Transverse colon (tissue), 3 donors: ENCODE measurements around the gene PPP4R4.

Experiments used
- POLR2A ChIP-seq: fragments of 450-650 bp; IDR thresholded peaks from one replicate; pipeline ENCODE4 v1.6.1; 2016; ENCODE audit warnings: antibody characterized with exemption, mild to moderate bottlenecking, moderate library complexity
- TF ChIP-seq, protein P1 (sequence below), 5 experiments: fragments of 200-600 bp in 3 of 5; fragments of 450-650 bp in 2 of 5; sonication (generic) in 3 of 5; IDR thresholded peaks; 1 replicate in 2 of 5; 2 replicates in 3 of 5; pipeline ENCODE4 v1.5.1; 2016 to 2017; ENCODE audit warnings: antibody characterized with exemption in 5 of 5, inconsistent platforms in 3 of 5, mild to moderate bottlenecking in 2 of 5, moderate library complexity in 1 of 5

DNA sequence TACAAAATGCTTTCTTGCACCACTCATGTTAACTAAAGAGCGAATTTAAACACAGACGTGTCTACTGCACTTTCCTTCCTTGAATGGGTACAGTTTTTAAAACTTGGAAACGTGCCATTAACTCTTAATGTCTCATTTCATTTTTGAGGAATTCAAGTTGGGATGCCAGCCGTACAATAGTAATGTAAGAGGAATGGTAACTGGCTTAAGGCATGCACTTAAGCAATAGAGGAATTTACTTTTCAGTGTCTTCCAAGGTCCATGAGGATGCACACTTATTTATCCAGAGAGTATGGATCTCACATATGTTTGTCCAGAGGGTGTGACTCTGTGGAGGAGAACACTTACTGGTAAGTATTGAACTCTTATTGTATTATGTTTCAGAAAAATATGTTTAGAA, 52.9 kb downstream of the PPP4R4 start:
- TF ChIP-seq, protein P1, sequence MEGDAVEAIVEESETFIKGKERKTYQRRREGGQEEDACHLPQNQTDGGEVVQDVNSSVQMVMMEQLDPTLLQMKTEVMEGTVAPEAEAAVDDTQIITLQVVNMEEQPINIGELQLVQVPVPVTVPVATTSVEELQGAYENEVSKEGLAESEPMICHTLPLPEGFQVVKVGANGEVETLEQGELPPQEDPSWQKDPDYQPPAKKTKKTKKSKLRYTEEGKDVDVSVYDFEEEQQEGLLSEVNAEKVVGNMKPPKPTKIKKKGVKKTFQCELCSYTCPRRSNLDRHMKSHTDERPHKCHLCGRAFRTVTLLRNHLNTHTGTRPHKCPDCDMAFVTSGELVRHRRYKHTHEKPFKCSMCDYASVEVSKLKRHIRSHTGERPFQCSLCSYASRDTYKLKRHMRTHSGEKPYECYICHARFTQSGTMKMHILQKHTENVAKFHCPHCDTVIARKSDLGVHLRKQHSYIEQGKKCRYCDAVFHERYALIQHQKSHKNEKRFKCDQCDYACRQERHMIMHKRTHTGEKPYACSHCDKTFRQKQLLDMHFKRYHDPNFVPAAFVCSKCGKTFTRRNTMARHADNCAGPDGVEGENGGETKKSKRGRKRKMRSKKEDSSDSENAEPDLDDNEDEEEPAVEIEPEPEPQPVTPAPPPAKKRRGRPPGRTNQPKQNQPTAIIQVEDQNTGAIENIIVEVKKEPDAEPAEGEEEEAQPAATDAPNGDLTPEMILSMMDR (IDR thresholded peaks at IDR 0.05) = no peak
- TF ChIP-seq POLR2A = no peak
